H9 (cell line): Measurements from ENCODE around the gene CCDC150. TPM values are rescaled to one million over a fixed set of nuclear protein-coding genes. Genes with fewer than 3 reads are reported as not detected.

Source experiments
- DNase-seq: peaks from one replicate; pipeline ENCODE4 v3.0.0-alpha.2; 2017
- H2AFZ ChIP-seq: one replicate; pipeline ENCODE4 v1.6.1; 2013; ENCODE audit warnings: mild to moderate bottlenecking, low read length, control low read depth, moderate library complexity
- H2AK5ac ChIP-seq: 2 replicates; pipeline ENCODE4 v1.6.1; 2013; ENCODE audit warnings: low read length, control low read depth, mixed read lengths; ENCODE audit not compliant: insufficient read length
- H2BK120ac ChIP-seq: one replicate; pipeline ENCODE4 v1.6.1; 2013; ENCODE audit warnings: low read depth, mild to moderate bottlenecking, low read length, control low read depth, inconsistent platforms; ENCODE audit not compliant: poor library complexity, severe bottlenecking
- H2BK12ac ChIP-seq: 2 replicates; pipeline ENCODE4 v1.6.1; 2013; ENCODE audit warnings: low read length, control low read depth, mixed read lengths, low read depth; ENCODE audit not compliant: insufficient read length
- H2BK15ac ChIP-seq: 2 replicates; pipeline ENCODE4 v1.6.1; 2013; ENCODE audit warnings: low read depth, low read length, control low read depth
- H2BK20ac ChIP-seq: one replicate; pipeline ENCODE4 v1.6.1; 2013; ENCODE audit warnings: low read depth, mild to moderate bottlenecking, low read length, control low read depth, inconsistent platforms; ENCODE audit not compliant: poor library complexity, severe bottlenecking
- H2BK5ac ChIP-seq: 2 replicates; pipeline ENCODE4 v1.6.1; 2013; ENCODE audit warnings: low read length, control low read depth, mixed read lengths; ENCODE audit not compliant: insufficient read length
- H3K14ac ChIP-seq: 2 replicates; pipeline ENCODE4 v1.6.1; 2013; ENCODE audit warnings: low read length, control low read depth; ENCODE audit not compliant: insufficient read depth
- H3K18ac ChIP-seq: 2 replicates; pipeline ENCODE4 v1.6.1; 2013; ENCODE audit warnings: low read depth, mild to moderate bottlenecking, mixed read lengths, low read length, control low read depth; ENCODE audit not compliant: insufficient read length
- H3K23ac ChIP-seq: 2 replicates; pipeline ENCODE4 v1.6.1; 2013; ENCODE audit warnings: low read length, control low read depth, mixed read lengths, low read depth; ENCODE audit not compliant: insufficient read length
- H3K23me2 ChIP-seq: 2 replicates; pipeline ENCODE4 v1.6.1; 2013; ENCODE audit warnings: low read depth, mild to moderate bottlenecking, mixed read lengths, low read length, control low read depth; ENCODE audit not compliant: insufficient read length, poor library complexity, severe bottlenecking
- H3K27ac ChIP-seq: 2 replicates; pipeline ENCODE4 v1.5.1; 2013; ENCODE audit warnings: low read length, control low read depth, mixed read lengths, low read depth; ENCODE audit not compliant: insufficient read length
- H3K27me3 ChIP-seq: 2 replicates; pipeline ENCODE4 v1.6.1; 2013; ENCODE audit warnings: low read length, control low read depth, inconsistent platforms; ENCODE audit not compliant: insufficient read depth
- H3K4ac ChIP-seq: 2 replicates; pipeline ENCODE4 v1.6.1; 2013; ENCODE audit warnings: low read depth, mild to moderate bottlenecking, control low read depth, inconsistent platforms, low read length, moderate library complexity
- H3K4me1 ChIP-seq: 2 replicates; pipeline ENCODE4 v1.6.1; 2013; ENCODE audit warnings: low read length, control low read depth, inconsistent platforms; ENCODE audit not compliant: insufficient read depth
- H3K4me2 ChIP-seq: 2 replicates; pipeline ENCODE4 v1.6.1; 2013; ENCODE audit warnings: low read length, control low read depth, mixed read lengths; ENCODE audit not compliant: insufficient read length, insufficient read depth
- H3K56ac ChIP-seq: 2 replicates; pipeline ENCODE4 v1.6.1; 2013; ENCODE audit warnings: low read depth, mild to moderate bottlenecking, mixed read lengths, low read length, control low read depth; ENCODE audit not compliant: insufficient read length
- H3K79me1 ChIP-seq: 2 replicates; pipeline ENCODE4 v1.6.1; 2013; ENCODE audit warnings: low read depth, mild to moderate bottlenecking, moderate library complexity, low read length, control low read depth, inconsistent platforms; ENCODE audit not compliant: insufficient read depth, poor library complexity, severe bottlenecking
- H3K79me2 ChIP-seq: 2 replicates; pipeline ENCODE4 v1.6.1; 2013; ENCODE audit warnings: low read length, control low read depth, inconsistent platforms; ENCODE audit not compliant: insufficient read depth
- H3K9ac ChIP-seq: 2 replicates; pipeline ENCODE4 v1.6.1; 2013; ENCODE audit warnings: low read length, control low read depth, mixed read lengths; ENCODE audit not compliant: insufficient read length; ENCODE audit errors: extremely low read depth
- H3K9me3 ChIP-seq: one replicate; pipeline ENCODE4 v1.6.1; 2013; ENCODE audit warnings: low read depth, low read length, inconsistent platforms; ENCODE audit not compliant: control insufficient read depth
- H3T11ph ChIP-seq: one replicate; pipeline ENCODE4 v1.6.1; 2013; ENCODE audit warnings: mild to moderate bottlenecking, low read length, control low read depth, inconsistent platforms
- H4K20me1 ChIP-seq: one replicate; pipeline ENCODE4 v1.6.1; 2013; ENCODE audit not compliant: control insufficient read depth, insufficient read length, insufficient read depth
- H4K5ac ChIP-seq: 2 replicates; pipeline ENCODE4 v1.6.1; 2013; ENCODE audit warnings: low read depth, mild to moderate bottlenecking, mixed read lengths, low read length, control low read depth; ENCODE audit not compliant: insufficient read length
- H4K8ac ChIP-seq: replicated peaks from 2 replicates; pipeline ENCODE4 v1.6.1; 2013; ENCODE audit warnings: low read length, control low read depth, mixed read lengths, low read depth; ENCODE audit not compliant: insufficient read length
- H4K91ac ChIP-seq: 2 replicates; pipeline ENCODE4 v1.6.1; 2013; ENCODE audit warnings: low read depth, mild to moderate bottlenecking, moderate library complexity, mixed read lengths, low read length, control low read depth; ENCODE audit not compliant: insufficient read length
- H3K27ac Mint-ChIP-seq, 3 experiments: 2 replicates in 2 of 3; 3 replicates in 1 of 3; pipeline ENCODE4 v1.8.0; 2020 to 2021; ENCODE audit warnings: mixed read lengths in 3 of 3, mild to moderate bottlenecking in 1 of 3, moderate library complexity in 1 of 3
- H3K27me3 Mint-ChIP-seq: 2 replicates; pipeline ENCODE4 v1.8.0; 2021; ENCODE audit warnings: low read depth, mild to moderate bottlenecking, moderate library complexity, mixed read lengths
- H3K36me3 Mint-ChIP-seq, 3 experiments: 2 replicates in 2 of 3; 3 replicates in 1 of 3; pipeline ENCODE4 v1.8.0; 2020 to 2021; ENCODE audit warnings: low read depth in 3 of 3, mixed read lengths in 3 of 3; ENCODE audit not compliant: insufficient read depth in 1 of 3
- H3K4me1 Mint-ChIP-seq, 2 experiments: 2 replicates each; pipeline ENCODE4 v1.8.0; 2020; ENCODE audit warnings: mixed read lengths in 2 of 2
- H3K4me3 Mint-ChIP-seq, 2 experiments: 2 replicates in 1 of 2; 3 replicates in 1 of 2; pipeline ENCODE4 v1.8.0; 2020 to 2021; ENCODE audit warnings: mild to moderate bottlenecking in 2 of 2, mixed read lengths in 2 of 2, moderate library complexity in 1 of 2
- H3K9me3 Mint-ChIP-seq, 2 experiments: 2 replicates in 1 of 2; 3 replicates in 1 of 2; pipeline ENCODE4 v1.8.0; 2020; ENCODE audit warnings: mild to moderate bottlenecking in 2 of 2, mixed read lengths in 2 of 2, moderate library complexity in 1 of 2
- CTCF ChIP-seq: fragments of 200-600 bp; sonication (generic); conservative IDR thresholded peaks from 3 replicates; pipeline ENCODE4 v1.8.0; 2021; ENCODE audit warnings: antibody characterized with exemption, mild to moderate bottlenecking
- total RNA-seq: library from RNA; stranded (reverse); gene quantifications from 2 replicates; pipeline ENCODE4 v1.2.1, GENCODE V29; 2021

CCDC150 gene
- total RNA-seq, 1 experiment from 2014 or later: 26.2 TPM

GRCh38 chr2:196745711-196746110 lies 106.2 kb downstream of the CCDC150 start:
- no peak overlapping the region for H3K4me2 ChIP-seq
- no peak overlapping the region for H3K4me3 Mint-ChIP-seq
- no peaks in the 10 kb centered on the region for H3K27me3 ChIP-seq
- H4K91ac ChIP-seq: no peak overlapping the region
- no peak overlapping the region for H3K18ac ChIP-seq
- no peaks in the 10 kb centered on the region for H3K9me3 Mint-ChIP-seq
- H2AFZ ChIP-seq: no peak overlapping the region
- no peak overlapping the region for H2BK120ac ChIP-seq
- no peak overlapping the region for H2BK12ac ChIP-seq
- H4K8ac ChIP-seq: no peak overlapping the region
- H2AK5ac ChIP-seq: no peak overlapping the region
- H3K4me1 Mint-ChIP-seq: peaks cover 0 to 6% of the 10 kb centered on the region in 2 experiments; a peak in 1 of 4 replicates
- H3K4ac ChIP-seq: no peak overlapping the region
- H3K27me3 Mint-ChIP-seq: no peaks in the 10 kb centered on the region
- no peaks in the 10 kb centered on the region for H3K9me3 ChIP-seq
- H3K56ac ChIP-seq: no peak overlapping the region
- H3K23me2 ChIP-seq: no peaks in the 10 kb centered on the region
- no peak for DNase-seq
- H4K5ac ChIP-seq: no peak overlapping the region
- no peaks in the 10 kb centered on the region for H3K4me1 ChIP-seq
- no peak overlapping the region for H3K27ac ChIP-seq
- H2BK20ac ChIP-seq: no peak overlapping the region
- H3K79me1 ChIP-seq: no peaks in the 10 kb centered on the region
- no peak overlapping the region for H3K9ac ChIP-seq
- no peak overlapping the region for H3K23ac ChIP-seq
- peaks cover 0 to 8% (median 5%) of the 10 kb centered on the region in 3 experiments; a peak in 3 of 7 replicates for H3K36me3 Mint-ChIP-seq
- no peak overlapping the region for H3K14ac ChIP-seq
- no peak overlapping the region for H2BK5ac ChIP-seq
- no peaks in the 10 kb centered on the region for H4K20me1 ChIP-seq
- no peak overlapping the region for H2BK15ac ChIP-seq
- H3K79me2 ChIP-seq: no peaks in the 10 kb centered on the region
- H3K27ac Mint-ChIP-seq: no peak overlapping the region
- no peak overlapping the region for H3T11ph ChIP-seq
- TF ChIP-seq CTCF: no peak
